Measurements from ENCODE around the gene TRAK2. TPM values are rescaled to one million over a fixed set of nuclear protein-coding genes. Genes with fewer than 3 reads are reported as not detected.

TRAK2 gene
- total RNA-seq, 2 experiments from 2014 or later: 7.1 to 11.9 TPM

DNA sequence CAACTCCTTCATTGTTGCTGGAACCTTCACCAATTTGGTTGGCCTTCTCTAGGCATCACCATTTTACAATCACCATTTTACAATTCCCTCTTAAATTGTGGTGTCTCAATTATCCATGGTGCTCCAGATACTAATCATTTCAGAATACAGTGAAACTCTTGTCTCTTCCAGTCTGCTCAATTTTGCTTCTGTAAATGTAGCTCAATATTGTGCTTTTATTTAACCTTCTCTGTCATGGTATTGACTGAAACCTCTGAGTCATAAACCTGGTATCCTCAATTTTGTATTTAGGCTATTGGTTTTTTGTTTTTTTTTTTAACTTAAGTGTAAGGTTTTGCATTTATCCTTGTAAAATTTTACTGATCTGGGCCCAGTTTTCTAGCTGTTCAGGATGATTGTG, 16.4 kb upstream of the TRAK2 start:
- no TSS peak for BruUV-seq (replicated peaks)
- CTCF ChIA-PET (ENCODE audit: unreplicated experiment): no interaction called here
- POLR2A ChIA-PET: interaction anchor here (0.6 to 2.3 kb wide), 7 partner anchors 10 to 908 kb away, joined by 3 to 11 read pairs (median 4); partner anchors contain the start of genes STRADB and TRAK2

DNA sequence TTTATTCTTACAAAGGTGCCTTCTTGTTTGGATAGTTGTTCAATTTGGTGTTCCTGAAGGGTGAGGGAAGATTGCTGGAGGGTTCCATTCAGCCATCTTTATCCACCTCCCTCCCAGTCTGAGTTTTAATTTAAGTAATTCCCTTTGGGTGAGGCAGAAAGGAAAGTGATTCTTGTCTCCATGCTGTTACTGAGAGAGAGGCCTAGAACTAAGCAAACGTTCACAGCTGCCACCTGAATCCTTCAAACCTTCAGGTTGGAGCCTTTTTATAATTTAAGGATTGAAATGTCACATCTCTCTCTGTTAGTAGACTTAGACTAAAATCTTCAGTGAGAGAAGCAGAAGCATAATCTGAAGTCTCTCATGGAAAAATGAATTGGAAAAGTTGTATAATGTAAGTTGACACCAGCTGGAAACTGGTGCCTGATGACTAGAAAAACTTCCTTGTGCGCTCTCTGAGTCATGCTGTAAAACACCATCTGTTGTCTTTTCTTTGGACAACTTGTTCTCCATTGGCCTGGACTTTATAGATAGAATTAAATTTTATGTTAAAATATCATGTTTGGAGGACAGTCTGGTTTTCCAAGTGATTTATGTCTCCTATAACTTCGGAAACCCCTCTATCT, 14.9 kb upstream of the TRAK2 start:
- H3K79me2 ChIP-seq (ENCODE audit: insufficient read depth, low read depth, low read length): no peaks in the 10 kb centered on the region
- no TSS peak for BruUV-seq (replicated peaks)
- POLR2A ChIA-PET: interaction anchor here (0.7 to 2.3 kb wide), 5 partner anchors 11 to 938 kb away, joined by 3 to 11 read pairs (median 3); partner anchors contain the start of genes STRADB and TRAK2
- H3K4me2 ChIP-seq (ENCODE audit: low read length): no peak overlapping the region
- no peaks in the 10 kb centered on the region for H3K9me2 ChIP-seq (ENCODE audit: insufficient read depth, low read length)
- no peak overlapping the region for H3K4me3 ChIP-seq (ENCODE audit: low read depth, low read length, poor library complexity, severe bottlenecking)
- intact Hi-C loops (cut with micrococcal nuclease; ENCODE audit: unreplicated experiment): no loop called here
- no peaks in the 10 kb centered on the region for H3K4me1 ChIP-seq (ENCODE audit: insufficient read depth, low read length, poor library complexity, severe bottlenecking)
- no peak overlapping the region for H3K27ac ChIP-seq (ENCODE audit: low read depth, low read length, poor library complexity, severe bottlenecking)
- H2AFZ ChIP-seq (ENCODE audit: low read length): no peak overlapping the region
- TF ChIP-seq, protein P1, sequence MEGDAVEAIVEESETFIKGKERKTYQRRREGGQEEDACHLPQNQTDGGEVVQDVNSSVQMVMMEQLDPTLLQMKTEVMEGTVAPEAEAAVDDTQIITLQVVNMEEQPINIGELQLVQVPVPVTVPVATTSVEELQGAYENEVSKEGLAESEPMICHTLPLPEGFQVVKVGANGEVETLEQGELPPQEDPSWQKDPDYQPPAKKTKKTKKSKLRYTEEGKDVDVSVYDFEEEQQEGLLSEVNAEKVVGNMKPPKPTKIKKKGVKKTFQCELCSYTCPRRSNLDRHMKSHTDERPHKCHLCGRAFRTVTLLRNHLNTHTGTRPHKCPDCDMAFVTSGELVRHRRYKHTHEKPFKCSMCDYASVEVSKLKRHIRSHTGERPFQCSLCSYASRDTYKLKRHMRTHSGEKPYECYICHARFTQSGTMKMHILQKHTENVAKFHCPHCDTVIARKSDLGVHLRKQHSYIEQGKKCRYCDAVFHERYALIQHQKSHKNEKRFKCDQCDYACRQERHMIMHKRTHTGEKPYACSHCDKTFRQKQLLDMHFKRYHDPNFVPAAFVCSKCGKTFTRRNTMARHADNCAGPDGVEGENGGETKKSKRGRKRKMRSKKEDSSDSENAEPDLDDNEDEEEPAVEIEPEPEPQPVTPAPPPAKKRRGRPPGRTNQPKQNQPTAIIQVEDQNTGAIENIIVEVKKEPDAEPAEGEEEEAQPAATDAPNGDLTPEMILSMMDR (conservative IDR thresholded peaks at IDR 0.05; ENCODE audit: low read length): no peak
- TF ChIP-seq EZH2phosphoT487 (IDR thresholded peaks at IDR 0.05; ENCODE audit: borderline replicate concordance, low read depth, low read length): no peak
- CTCF ChIA-PET (ENCODE audit: unreplicated experiment): no interaction called here
- no peaks in the 10 kb centered on the region for H4K20me1 ChIP-seq (ENCODE audit: insufficient read depth, low read length)
- DNase-seq (ENCODE audit: low spot score): no peak
- no peaks in the 10 kb centered on the region for H3K36me3 ChIP-seq (ENCODE audit: insufficient read depth, low read length)
- H3K9me3 ChIP-seq (ENCODE audit: low read length): peaks cover 8% of the 10 kb centered on the region; the same call in 1 of the 2 replicates

More for the DNA sequence above, 16.4 kb upstream of the TRAK2 start:
- Histone ChIP-seq H3K36me3 (ENCODE audit: insufficient read depth, low read length) (no peaks in the 10 kb centered on the region), H3K79me2 (ENCODE audit: insufficient read depth, low read depth, low read length) (no peaks in the 10 kb centered on the region), H3K9me2 (ENCODE audit: insufficient read depth, low read length) (no peaks in the 10 kb centered on the region), H3K4me3 (ENCODE audit: low read depth, low read length, poor library complexity, severe bottlenecking) (no peak overlapping the region), H4K20me1 (ENCODE audit: insufficient read depth, low read length) (no peaks in the 10 kb centered on the region), H3K9me3 (ENCODE audit: low read length) (no peaks in the 10 kb centered on the region), H3K4me2 (ENCODE audit: low read length) (no peak overlapping the region), H3K4me1 (ENCODE audit: insufficient read depth, low read length, poor library complexity, severe bottlenecking) (no peaks in the 10 kb centered on the region), H3K27ac (ENCODE audit: low read depth, low read length, poor library complexity, severe bottlenecking) (no peak overlapping the region), H2AFZ (ENCODE audit: low read length) (no peak overlapping the region)
- intact Hi-C loops (cut with micrococcal nuclease; ENCODE audit: unreplicated experiment): no loop called here
- DNase-seq (ENCODE audit: low spot score): no peak
- TF ChIP-seq, protein P1 (conservative IDR thresholded peaks at IDR 0.05; ENCODE audit: low read length): no peak
- no peak for TF ChIP-seq EZH2phosphoT487 (IDR thresholded peaks at IDR 0.05; ENCODE audit: borderline replicate concordance, low read depth, low read length)

DNA sequence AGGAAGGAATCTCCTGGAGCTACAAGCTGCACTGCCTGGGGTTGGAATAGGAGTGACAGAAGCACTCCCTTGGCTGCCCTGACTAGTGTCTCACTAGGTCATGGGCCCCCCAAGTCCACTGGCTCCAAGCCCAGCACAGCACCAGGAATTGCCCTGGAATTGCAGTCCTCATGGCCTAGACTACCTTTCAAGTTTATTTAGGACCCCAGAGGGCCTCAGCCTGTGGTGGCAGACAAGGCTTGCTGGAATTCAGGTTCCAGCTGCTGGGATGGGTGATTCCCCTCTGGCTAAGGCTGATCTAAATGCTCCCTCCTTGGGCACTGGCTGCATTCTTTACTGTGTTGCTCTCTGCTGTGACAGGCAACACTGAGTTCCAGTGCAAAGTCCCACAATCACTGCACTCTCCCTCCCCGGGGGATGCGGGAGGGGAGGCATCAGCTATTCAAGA, 14.3 kb upstream of the TRAK2 start:
- no peak for DNase-seq (ENCODE audit: low spot score)
- POLR2A ChIA-PET: no interaction called here
- BruUV-seq (replicated peaks): no TSS peak

More for the DNA sequence above, 14.3 kb upstream of the TRAK2 start:
- Histone ChIP-seq H3K36me3 (ENCODE audit: insufficient read depth, low read length) (no peaks in the 10 kb centered on the region; the same call in 1 of the 2 replicates), H2AFZ (ENCODE audit: low read length) (no peak overlapping the region), H3K4me2 (ENCODE audit: low read length) (no peak overlapping the region), H3K4me1 (ENCODE audit: insufficient read depth, low read length, poor library complexity, severe bottlenecking) (no peaks in the 10 kb centered on the region), H4K20me1 (ENCODE audit: insufficient read depth, low read length) (no peaks in the 10 kb centered on the region), H3K4me3 (ENCODE audit: low read depth, low read length, poor library complexity, severe bottlenecking) (no peak overlapping the region), H3K9me2 (ENCODE audit: insufficient read depth, low read length) (no peaks in the 10 kb centered on the region), H3K27ac (ENCODE audit: low read depth, low read length, poor library complexity, severe bottlenecking) (no peak overlapping the region), H3K9me3 (ENCODE audit: low read length) (peaks cover 8% of the 10 kb centered on the region; the same call in 1 of the 2 replicates), H3K79me2 (ENCODE audit: insufficient read depth, low read depth, low read length) (no peaks in the 10 kb centered on the region)
- intact Hi-C loops (cut with micrococcal nuclease; ENCODE audit: unreplicated experiment): no loop called here
- TF ChIP-seq, protein P1 (conservative IDR thresholded peaks at IDR 0.05; ENCODE audit: low read length): no peak
- TF ChIP-seq EZH2phosphoT487 (IDR thresholded peaks at IDR 0.05; ENCODE audit: borderline replicate concordance, low read depth, low read length): no peak
- CTCF ChIA-PET (ENCODE audit: unreplicated experiment): interaction anchor here (0.6 kb wide), 1 partner anchor 203 kb away, joined by 3 read pairs; no protein-coding TSS in a partner anchor

Data from OCI-LY7 (cell line).